Muscle layer of colon (tissue), 2 donors: ENCODE data around the gene NAGLU.

Source experiments
- H3K27ac ChIP-seq: one replicate; pipeline ENCODE4 v1.7.0; 2013; ENCODE audit warnings: low read depth, mild to moderate bottlenecking, low read length, moderate library complexity
- H3K27me3 ChIP-seq, 2 donors: one replicate each; pipeline ENCODE4 v1.7.0; 2013; ENCODE audit warnings: low read length in 2 of 2, mild to moderate bottlenecking in 2 of 2; ENCODE audit not compliant: insufficient read depth in 2 of 2, control insufficient read depth in 1 of 2
- H3K36me3 ChIP-seq: one replicate; pipeline ENCODE4 v1.7.0; 2013; ENCODE audit warnings: mild to moderate bottlenecking, low read length; ENCODE audit not compliant: insufficient read depth
- H3K4me1 ChIP-seq: one replicate; pipeline ENCODE4 v1.7.0; 2013; ENCODE audit warnings: mild to moderate bottlenecking, low read length; ENCODE audit not compliant: insufficient read depth
- H3K4me3 ChIP-seq, 2 donors: one replicate each; pipeline ENCODE4 v1.7.0; 2013; ENCODE audit warnings: low read length in 2 of 2, low read depth in 1 of 2, mild to moderate bottlenecking in 1 of 2, moderate library complexity in 1 of 2
- H3K9ac ChIP-seq: one replicate; pipeline ENCODE4 v1.7.0; 2013; ENCODE audit warnings: low read length
- H3K9me3 ChIP-seq: one replicate; pipeline ENCODE4 v1.7.0; 2013; ENCODE audit warnings: mild to moderate bottlenecking, low read length
- donor health status: abdominal sarcoma.
- donor health status: Adenocarcinoma of cecum.

Gene NAGLU

GRCh38 chr17:42536048-42536371, at the start of gene NAGLU:
Gene NAGLU (plus strand): TSS chr17:42536241. CDS start chr17:42536273, 32 bp downstream.
- peak within 1 kb of the TSS; percentile 71 for H3K9ac ChIP-seq
- peaks cover 23% of the 10 kb centered on the region for H3K4me1 ChIP-seq
- H3K27ac ChIP-seq: peak within 1 kb of the TSS; percentile 92
- no peaks in the 10 kb centered on the region for H3K9me3 ChIP-seq
- H3K27me3 ChIP-seq: no peaks in the 10 kb centered on the region
- H3K36me3 ChIP-seq: peaks cover 19% of the 10 kb centered on the region
- peak within 1 kb of the TSS; percentile 52 to 75 for H3K4me3 ChIP-seq

GRCh38 chr17:42488032-42488431, 48.0 kb upstream of the NAGLU start:
- Histone ChIP-seq H3K27ac (no peak overlapping the region), H3K4me3 (no peak overlapping the region), H3K4me1 (no peaks in the 10 kb centered on the region), H3K9ac (no peak overlapping the region), H3K9me3 (no peaks in the 10 kb centered on the region), H3K36me3 (peaks cover 64% of the 10 kb centered on the region), H3K27me3 (no peaks in the 10 kb centered on the region)

- H3K9me3 ChIP-seq: no peaks in the 10 kb centered on the region
- H3K4me3 ChIP-seq: no peak overlapping the region
- no peaks in the 10 kb centered on the region for H3K27me3 ChIP-seq
- H3K9ac ChIP-seq: no peak overlapping the region
- H3K4me1 ChIP-seq: no peaks in the 10 kb centered on the region
- H3K36me3 ChIP-seq: peaks cover 68% of the 10 kb centered on the region
- no peak overlapping the region for H3K27ac ChIP-seq
Observed at GRCh38 chr17:42493319-42493718, 42.7 kb upstream of the NAGLU start.

- no peaks in the 10 kb centered on the region for H3K27me3 ChIP-seq
- H3K9me3 ChIP-seq: no peaks in the 10 kb centered on the region
- H3K36me3 ChIP-seq: peaks cover 58% of the 10 kb centered on the region
- no peak overlapping the region for H3K27ac ChIP-seq
- no peak overlapping the region for H3K4me3 ChIP-seq
- H3K9ac ChIP-seq: no peak overlapping the region
- no peaks in the 10 kb centered on the region for H3K4me1 ChIP-seq
Observed at GRCh38 chr17:42494673-42495072, 41.4 kb upstream of the NAGLU start.

GRCh38 chr17:42498828-42499227, 37.2 kb upstream of the NAGLU start:
- H3K9ac ChIP-seq: no peak overlapping the region
- no peaks in the 10 kb centered on the region for H3K27me3 ChIP-seq
- H3K4me3 ChIP-seq: no peak overlapping the region
- no peak overlapping the region for H3K27ac ChIP-seq
- H3K4me1 ChIP-seq: no peaks in the 10 kb centered on the region
- H3K36me3 ChIP-seq: peaks cover 65% of the 10 kb centered on the region
- H3K9me3 ChIP-seq: no peaks in the 10 kb centered on the region

GRCh38 chr17:42502091-42502490, 34.0 kb upstream of the NAGLU start:
- Histone ChIP-seq H3K27me3 (no peaks in the 10 kb centered on the region), H3K4me1 (no peaks in the 10 kb centered on the region), H3K27ac (no peak overlapping the region), H3K9ac (no peak overlapping the region), H3K36me3 (peaks cover 43% of the 10 kb centered on the region), H3K4me3 (no peak overlapping the region), H3K9me3 (no peaks in the 10 kb centered on the region)

- Histone ChIP-seq H3K9me3 (no peaks in the 10 kb centered on the region), H3K27me3 (no peaks in the 10 kb centered on the region), H3K27ac (no peak overlapping the region), H3K9ac (no peak overlapping the region), H3K4me1 (no peaks in the 10 kb centered on the region), H3K36me3 (peaks cover 51% of the 10 kb centered on the region), H3K4me3 (no peak overlapping the region)
Observed at GRCh38 chr17:42502926-42503325, 33.1 kb upstream of the NAGLU start.

- Histone ChIP-seq H3K27ac (no peak overlapping the region), H3K36me3 (peaks cover 56% of the 10 kb centered on the region), H3K4me3 (no peak overlapping the region), H3K9me3 (no peaks in the 10 kb centered on the region), H3K4me1 (no peaks in the 10 kb centered on the region), H3K9ac (no peak overlapping the region), H3K27me3 (no peaks in the 10 kb centered on the region)
Observed at GRCh38 chr17:42507671-42508070, 28.4 kb upstream of the NAGLU start.

GRCh38 chr17:42508426-42509165, 27.4 kb upstream of the NAGLU start:
- Histone ChIP-seq H3K4me1 (no peaks in the 10 kb centered on the region), H3K27ac (no peak overlapping the region), H3K27me3 (no peaks in the 10 kb centered on the region), H3K9me3 (no peaks in the 10 kb centered on the region), H3K4me3 (no peak overlapping the region), H3K36me3 (peaks cover 50% of the 10 kb centered on the region), H3K9ac (no peak overlapping the region)

- Histone ChIP-seq H3K4me1 (no peaks in the 10 kb centered on the region), H3K4me3 (no peak overlapping the region), H3K27ac (no peak overlapping the region), H3K9ac (no peak overlapping the region), H3K27me3 (no peaks in the 10 kb centered on the region), H3K36me3 (peaks cover 51% of the 10 kb centered on the region), H3K9me3 (no peaks in the 10 kb centered on the region)
Observed at GRCh38 chr17:42509409-42509808, 26.6 kb upstream of the NAGLU start.

- Histone ChIP-seq H3K9ac (no peak overlapping the region), H3K27me3 (no peaks in the 10 kb centered on the region), H3K9me3 (no peaks in the 10 kb centered on the region), H3K36me3 (peaks cover 51% of the 10 kb centered on the region), H3K27ac (no peak overlapping the region), H3K4me3 (no peak overlapping the region), H3K4me1 (no peaks in the 10 kb centered on the region)
Observed at GRCh38 chr17:42509841-42510240, 26.2 kb upstream of the NAGLU start.

- H3K4me3 ChIP-seq: no peak overlapping the region
- no peak overlapping the region for H3K27ac ChIP-seq
- no peaks in the 10 kb centered on the region for H3K9me3 ChIP-seq
- H3K4me1 ChIP-seq: peaks cover 10% of the 10 kb centered on the region
- peaks cover 55% of the 10 kb centered on the region for H3K36me3 ChIP-seq
- no peak overlapping the region for H3K9ac ChIP-seq
- no peaks in the 10 kb centered on the region for H3K27me3 ChIP-seq
Observed at GRCh38 chr17:42512246-42512645, 23.8 kb upstream of the NAGLU start.
